Panc1 (cell line): Measurements from ENCODE around the gene MDFI. TPM values are rescaled to one million over a fixed set of nuclear protein-coding genes. Genes with fewer than 3 reads are reported as not detected.

Experiments
- ATAC-seq: fragments of 200-7000 bp; cut with Tn5 transposase; 2 replicates; pipeline ENCODE4 v1.9.1; 2020; ENCODE audit warnings: mild to moderate bottlenecking, moderate library complexity
- BruUV-seq: library from RNA; stranded (reverse); fragments of 400-500 nt; replicated peaks from 2 replicates; lab custom pipeline; 2021; lab: Mats Ljungman, UMichigan
- CTCF ChIA-PET: fragments of 300-600 bp; sonication (Branson Sonifier 250); formaldehyde crosslinking; loops from one replicate; lab custom pipeline; 2022; ENCODE audit warnings: antibody characterized with exemption; lab: Charles Lee
- POLR2A ChIA-PET: fragments of 300-600 bp; sonication (Branson Sonifier 250); formaldehyde crosslinking; loops from one replicate; lab custom pipeline; 2022; ENCODE audit warnings: antibody characterized with exemption; lab: Charles Lee
- DNase-seq: peaks from one replicate; pipeline ENCODE4 v3.0.0-alpha.2; 2010; ENCODE audit warnings: low read depth, low spot score
- H3K27ac ChIP-seq: 2 replicates; pipeline ENCODE4 v1.5.1; 2011; ENCODE audit warnings: mild to moderate bottlenecking, low read length, inconsistent platforms
- H3K27me3 ChIP-seq: fragments of 200-500 bp; sonication (Bioruptor generic); 2 replicates; pipeline ENCODE4 v1.6.0; 2014; ENCODE audit warnings: low read length, inconsistent platforms; ENCODE audit not compliant: control insufficient read depth, insufficient read depth
- H3K36me3 ChIP-seq: fragments of 200-500 bp; sonication (Bioruptor generic); 2 replicates; pipeline ENCODE4 v1.5.1; 2014; ENCODE audit warnings: inconsistent platforms, mild to moderate bottlenecking, low read length, moderate library complexity; ENCODE audit not compliant: control insufficient read depth, insufficient read depth
- H3K4me1 ChIP-seq: 2 replicates; pipeline ENCODE4 v1.5.1; 2011; ENCODE audit warnings: inconsistent platforms, mild to moderate bottlenecking, low read length, moderate library complexity; ENCODE audit not compliant: control insufficient read depth, insufficient read depth
- H3K4me3 ChIP-seq, 2 experiments: 2 replicates each; pipeline ENCODE4 v1.5.1; 2011 to 2012; ENCODE audit warnings: low read depth in 2 of 2, low read length in 2 of 2, mild to moderate bottlenecking in 2 of 2, inconsistent platforms in 1 of 2, moderate library complexity in 1 of 2
- H3K9me3 ChIP-seq: fragments of 200-500 bp; sonication (Bioruptor generic); 2 replicates; pipeline ENCODE4 v1.5.1; 2014; ENCODE audit warnings: low read depth, mild to moderate bottlenecking, inconsistent platforms, low read length, moderate library complexity; ENCODE audit not compliant: control insufficient read depth, insufficient read depth
- POLR2AphosphoS5 ChIP-seq: IDR thresholded peaks from 2 replicates; pipeline ENCODE4 v1.6.1; 2012; ENCODE audit warnings: mild to moderate bottlenecking, low read depth, low read length, moderate library complexity
- SIN3A ChIP-seq: IDR thresholded peaks from 2 replicates; pipeline ENCODE4 v1.6.1; 2012; ENCODE audit warnings: low read depth, mild to moderate bottlenecking, low read length, moderate library complexity, borderline replicate concordance; ENCODE audit not compliant: insufficient read depth
- TCF7L2 ChIP-seq: IDR thresholded peaks from 2 replicates; pipeline ENCODE4 v1.6.1; 2011; ENCODE audit warnings: mild to moderate bottlenecking, low read depth, low read length, inconsistent platforms
- in situ Hi-C: cut with HindIII; loops from 2 replicates; pipeline ENCODE4 v1.10.0; 2016; ENCODE audit warnings: low sequenced_read_pairs, low pct_unique_long_range_greater_than_20kb
- intact Hi-C: fragments of 100-400 bp; cut with micrococcal nuclease; formaldehyde crosslinking; loops from one replicate; pipeline ENCODE4 v1.10.0; 2022; ENCODE audit not compliant: unreplicated experiment
- total RNA-seq: library from RNA; stranded (reverse); gene quantifications from one replicate; pipeline ENCODE4 v1.2.1, GENCODE V29; 2021; ENCODE audit not compliant: unreplicated experiment
- TF ChIP-seq, protein P1 (sequence below): fragments of 450-650 bp; IDR thresholded peaks from 2 replicates; pipeline ENCODE4 v1.5.1; 2017; ENCODE audit warnings: mild to moderate bottlenecking
- TF ChIP-seq, protein P2 (sequence below), 2 experiments: IDR thresholded peaks; 2 replicates each; pipeline ENCODE4 v1.6.1; 2011 to 2012; ENCODE audit warnings: low read depth in 2 of 2, control low read depth in 1 of 2, low read length in 1 of 2, mild to moderate bottlenecking in 1 of 2, moderate library complexity in 1 of 2; ENCODE audit not compliant: insufficient read depth in 1 of 2

Gene MDFI
- total RNA-seq, 1 experiment from 2014 or later, result 0.54 TPM

DNA sequence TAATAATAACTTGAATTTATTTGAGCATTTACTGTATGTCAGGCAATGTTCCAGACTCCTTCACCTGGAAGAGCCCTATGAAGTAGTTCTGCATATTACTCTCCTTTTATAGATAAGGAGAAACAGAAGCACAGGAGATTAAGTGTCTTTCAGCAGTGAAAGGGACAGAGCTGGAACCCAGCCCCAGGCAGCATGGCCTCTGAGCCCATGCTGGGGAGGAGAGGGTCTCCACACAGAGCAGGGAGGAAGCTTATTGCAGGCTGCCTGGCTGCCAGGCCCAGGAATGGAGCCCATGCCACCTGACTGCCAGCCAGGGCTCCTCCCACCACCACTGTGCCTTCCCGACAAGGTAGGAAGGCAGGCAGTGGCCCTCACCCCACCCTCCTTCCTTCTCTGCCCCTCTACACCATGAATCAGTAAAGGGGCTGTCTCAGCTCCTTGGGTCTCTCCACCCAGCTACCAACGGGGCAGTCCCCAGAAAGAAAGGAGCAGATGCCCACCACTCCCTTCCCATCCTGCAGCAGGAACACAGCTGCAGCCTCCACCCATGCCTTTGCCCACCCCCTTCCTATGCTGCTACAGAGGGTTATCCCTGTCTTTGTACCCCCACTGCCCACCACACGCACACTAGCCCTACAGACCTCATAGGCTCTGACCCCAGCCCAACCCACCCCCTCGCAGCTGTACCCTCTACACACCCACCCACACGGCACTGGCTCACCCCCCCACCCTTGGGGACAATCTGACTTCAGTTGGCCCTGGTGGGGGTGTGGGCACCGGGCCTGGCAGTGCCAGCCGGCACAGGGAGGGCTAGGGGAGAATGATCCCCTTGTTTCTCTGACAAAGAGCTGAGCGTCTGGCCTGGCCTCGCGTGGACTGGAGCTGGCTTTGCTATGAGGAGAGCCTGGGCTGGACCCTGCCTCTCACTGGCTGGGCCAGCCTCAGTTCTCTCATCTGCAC is 55.3 kb downstream of the MDFI start:
- no peaks in the 10 kb centered on the region for H3K27me3 ChIP-seq
- no peak for DNase-seq
- intact Hi-C loops (no loop called here), in situ Hi-C loops (no loop called here)
- ATAC-seq, result no peak; the same call in none of the 2 replicates
- H3K9me3 ChIP-seq, result no peaks in the 10 kb centered on the region
- H3K4me3 ChIP-seq, result no peak overlapping the region
- BruUV-seq, result no TSS peak
- H3K27ac ChIP-seq, result no peak overlapping the region
- H3K4me1 ChIP-seq, result no peaks in the 10 kb centered on the region
- TF ChIP-seq, protein P1, sequence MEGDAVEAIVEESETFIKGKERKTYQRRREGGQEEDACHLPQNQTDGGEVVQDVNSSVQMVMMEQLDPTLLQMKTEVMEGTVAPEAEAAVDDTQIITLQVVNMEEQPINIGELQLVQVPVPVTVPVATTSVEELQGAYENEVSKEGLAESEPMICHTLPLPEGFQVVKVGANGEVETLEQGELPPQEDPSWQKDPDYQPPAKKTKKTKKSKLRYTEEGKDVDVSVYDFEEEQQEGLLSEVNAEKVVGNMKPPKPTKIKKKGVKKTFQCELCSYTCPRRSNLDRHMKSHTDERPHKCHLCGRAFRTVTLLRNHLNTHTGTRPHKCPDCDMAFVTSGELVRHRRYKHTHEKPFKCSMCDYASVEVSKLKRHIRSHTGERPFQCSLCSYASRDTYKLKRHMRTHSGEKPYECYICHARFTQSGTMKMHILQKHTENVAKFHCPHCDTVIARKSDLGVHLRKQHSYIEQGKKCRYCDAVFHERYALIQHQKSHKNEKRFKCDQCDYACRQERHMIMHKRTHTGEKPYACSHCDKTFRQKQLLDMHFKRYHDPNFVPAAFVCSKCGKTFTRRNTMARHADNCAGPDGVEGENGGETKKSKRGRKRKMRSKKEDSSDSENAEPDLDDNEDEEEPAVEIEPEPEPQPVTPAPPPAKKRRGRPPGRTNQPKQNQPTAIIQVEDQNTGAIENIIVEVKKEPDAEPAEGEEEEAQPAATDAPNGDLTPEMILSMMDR, result no peak
- no peak for TF ChIP-seq POLR2AphosphoS5
- no peak for TF ChIP-seq TCF7L2
- TF ChIP-seq, protein P2, sequence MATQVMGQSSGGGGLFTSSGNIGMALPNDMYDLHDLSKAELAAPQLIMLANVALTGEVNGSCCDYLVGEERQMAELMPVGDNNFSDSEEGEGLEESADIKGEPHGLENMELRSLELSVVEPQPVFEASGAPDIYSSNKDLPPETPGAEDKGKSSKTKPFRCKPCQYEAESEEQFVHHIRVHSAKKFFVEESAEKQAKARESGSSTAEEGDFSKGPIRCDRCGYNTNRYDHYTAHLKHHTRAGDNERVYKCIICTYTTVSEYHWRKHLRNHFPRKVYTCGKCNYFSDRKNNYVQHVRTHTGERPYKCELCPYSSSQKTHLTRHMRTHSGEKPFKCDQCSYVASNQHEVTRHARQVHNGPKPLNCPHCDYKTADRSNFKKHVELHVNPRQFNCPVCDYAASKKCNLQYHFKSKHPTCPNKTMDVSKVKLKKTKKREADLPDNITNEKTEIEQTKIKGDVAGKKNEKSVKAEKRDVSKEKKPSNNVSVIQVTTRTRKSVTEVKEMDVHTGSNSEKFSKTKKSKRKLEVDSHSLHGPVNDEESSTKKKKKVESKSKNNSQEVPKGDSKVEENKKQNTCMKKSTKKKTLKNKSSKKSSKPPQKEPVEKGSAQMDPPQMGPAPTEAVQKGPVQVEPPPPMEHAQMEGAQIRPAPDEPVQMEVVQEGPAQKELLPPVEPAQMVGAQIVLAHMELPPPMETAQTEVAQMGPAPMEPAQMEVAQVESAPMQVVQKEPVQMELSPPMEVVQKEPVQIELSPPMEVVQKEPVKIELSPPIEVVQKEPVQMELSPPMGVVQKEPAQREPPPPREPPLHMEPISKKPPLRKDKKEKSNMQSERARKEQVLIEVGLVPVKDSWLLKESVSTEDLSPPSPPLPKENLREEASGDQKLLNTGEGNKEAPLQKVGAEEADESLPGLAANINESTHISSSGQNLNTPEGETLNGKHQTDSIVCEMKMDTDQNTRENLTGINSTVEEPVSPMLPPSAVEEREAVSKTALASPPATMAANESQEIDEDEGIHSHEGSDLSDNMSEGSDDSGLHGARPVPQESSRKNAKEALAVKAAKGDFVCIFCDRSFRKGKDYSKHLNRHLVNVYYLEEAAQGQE (IDR thresholded peaks at IDR 0.05; ENCODE audit: insufficient read depth in 1 of 2, low read depth in 2 of 2, low read length in 1 of 2), result no peak
- TF ChIP-seq SIN3A, result no peak
- H3K36me3 ChIP-seq, result no peaks in the 10 kb centered on the region; the same call in 1 of the 2 replicates
- ChIA-PET CTCF (interaction anchor here (1.0 kb wide), 1 partner anchor 82 kb away, joined by 3 read pairs; no protein-coding TSS in a partner anchor), POLR2A (interaction anchor here (0.6 kb wide), 1 partner anchor 40 kb away, joined by 3 read pairs; no protein-coding TSS in a partner anchor)

DNA sequence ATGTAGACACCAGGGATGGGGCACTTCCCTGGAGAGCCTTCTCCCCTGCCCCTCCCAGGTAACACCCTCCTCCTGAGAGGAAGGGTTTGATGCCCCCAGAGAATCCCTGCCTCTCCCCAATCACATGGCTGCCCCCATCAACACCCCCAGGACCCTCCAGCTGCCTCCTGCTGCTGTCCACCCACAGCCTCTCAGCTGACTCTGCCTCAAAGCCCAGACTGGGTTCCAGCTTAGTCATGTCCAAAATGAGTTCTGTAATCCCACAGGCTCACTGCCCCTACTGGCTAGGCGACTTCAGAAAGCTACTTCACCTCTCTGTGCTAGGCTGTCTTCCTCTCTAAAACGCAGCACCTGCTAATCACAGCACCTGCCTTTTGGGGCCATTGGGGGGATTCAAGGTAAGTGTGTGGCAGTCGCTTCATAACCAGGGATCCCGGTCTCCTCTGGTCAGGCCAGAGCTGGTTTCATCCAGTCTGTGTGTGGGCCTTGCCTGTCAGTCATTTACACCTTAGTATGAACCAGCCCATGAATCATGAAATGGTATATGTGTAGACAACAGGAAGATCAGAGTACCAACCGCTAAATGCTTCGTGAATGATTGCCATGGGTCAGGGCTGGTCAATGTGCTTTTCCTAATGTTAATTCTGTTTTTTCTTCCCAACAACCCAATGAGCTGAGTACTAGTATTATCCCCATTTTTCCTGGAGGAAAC is 56.7 kb downstream of the MDFI start:
- ATAC-seq, result no peak
- H3K9me3 ChIP-seq, result no peaks in the 10 kb centered on the region
- CTCF ChIA-PET, result interaction anchor here (1.0 kb wide), 1 partner anchor 81 kb away, joined by 3 read pairs; no protein-coding TSS in a partner anchor
- no peaks in the 10 kb centered on the region; the same call in 1 of the 2 replicates for H3K36me3 ChIP-seq
- in situ Hi-C loops, result no loop called here
- H3K27me3 ChIP-seq, result no peaks in the 10 kb centered on the region
- no TSS peak for BruUV-seq
- H3K4me1 ChIP-seq, result no peaks in the 10 kb centered on the region
- TF ChIP-seq TCF7L2 (no peak), POLR2AphosphoS5 (no peak), SIN3A (no peak)
- TF ChIP-seq, protein P2 (IDR thresholded peaks at IDR 0.05; ENCODE audit: insufficient read depth in 1 of 2, low read depth in 2 of 2, low read length in 1 of 2), result no peak
- DNase-seq, result no peak
- POLR2A ChIA-PET, result no interaction called here
- no peak overlapping the region for H3K4me3 ChIP-seq
- no peak overlapping the region for H3K27ac ChIP-seq
- intact Hi-C loops, result no loop called here
